IMR-90 (cell line): ENCODE results near the gene IST1.

Source experiments
- BHLHE40 ChIP-seq: fragments of 150-350 bp; IDR thresholded peaks from 2 replicates; pipeline ENCODE4 v1.6.1; 2016; ENCODE audit warnings: mild to moderate bottlenecking, low read depth, low read length
- CEBPB ChIP-seq: IDR thresholded peaks from 2 replicates; pipeline ENCODE4 v1.6.1; 2012; ENCODE audit warnings: low read depth, low read length, improper control_type of control experiment
- CTCF ChIP-seq: conservative IDR thresholded peaks from 2 replicates; pipeline ENCODE4 v1.5.1; 2012; ENCODE audit warnings: mild to moderate bottlenecking, low read depth, low read length, improper control_type of control experiment
- FOS ChIP-seq: fragments of 150-350 bp; IDR thresholded peaks from 2 replicates; pipeline ENCODE4 v1.6.1; 2016; ENCODE audit warnings: low read depth, low read length
- MAFK ChIP-seq: IDR thresholded peaks from 2 replicates; pipeline ENCODE4 v1.6.1; 2012; ENCODE audit warnings: low read depth, low read length, improper control_type of control experiment
- MAZ ChIP-seq: IDR thresholded peaks from 2 replicates; pipeline ENCODE4 v1.6.1; 2012; ENCODE audit warnings: low read depth, mild to moderate bottlenecking, low read length, improper control_type of control experiment, moderate library complexity, borderline replicate concordance
- MXI1 ChIP-seq: IDR thresholded peaks from 2 replicates; pipeline ENCODE4 v1.6.1; 2012; ENCODE audit warnings: low read depth, mild to moderate bottlenecking, low read length, moderate library complexity, borderline replicate concordance
- NFE2L2 ChIP-seq: fragments of 150-350 bp; IDR thresholded peaks from 2 replicates; pipeline ENCODE4 v1.6.1; 2016; ENCODE audit warnings: low read depth, mild to moderate bottlenecking, low read length
- POLR2A ChIP-seq: IDR thresholded peaks from 2 replicates; pipeline ENCODE4 v1.6.1; 2012; ENCODE audit warnings: mild to moderate bottlenecking, low read depth, low read length
- RAD21 ChIP-seq: IDR thresholded peaks from 2 replicates; pipeline ENCODE4 v1.6.1; 2012; ENCODE audit warnings: low read length, improper control_type of control experiment
- RCOR1 ChIP-seq: IDR thresholded peaks from 2 replicates; pipeline ENCODE4 v1.6.1; 2012; ENCODE audit warnings: mild to moderate bottlenecking, low read length, improper control_type of control experiment; ENCODE audit not compliant: insufficient replicate concordance
- RFX5 ChIP-seq: IDR thresholded peaks from 2 replicates; pipeline ENCODE4 v1.8.0; 2012; ENCODE audit warnings: low read depth, mild to moderate bottlenecking, low read length, moderate library complexity
- SMC3 ChIP-seq: fragments of 150-350 bp; IDR thresholded peaks from 2 replicates; pipeline ENCODE4 v1.6.1; 2016; ENCODE audit warnings: low read depth, mild to moderate bottlenecking, antibody characterized with exemption, low read length, moderate library complexity
- USF2 ChIP-seq: fragments of 150-350 bp; IDR thresholded peaks from 2 replicates; pipeline ENCODE4 v1.6.1; 2017; ENCODE audit warnings: mild to moderate bottlenecking, antibody characterized with exemption, low read length, low read depth

DNA sequence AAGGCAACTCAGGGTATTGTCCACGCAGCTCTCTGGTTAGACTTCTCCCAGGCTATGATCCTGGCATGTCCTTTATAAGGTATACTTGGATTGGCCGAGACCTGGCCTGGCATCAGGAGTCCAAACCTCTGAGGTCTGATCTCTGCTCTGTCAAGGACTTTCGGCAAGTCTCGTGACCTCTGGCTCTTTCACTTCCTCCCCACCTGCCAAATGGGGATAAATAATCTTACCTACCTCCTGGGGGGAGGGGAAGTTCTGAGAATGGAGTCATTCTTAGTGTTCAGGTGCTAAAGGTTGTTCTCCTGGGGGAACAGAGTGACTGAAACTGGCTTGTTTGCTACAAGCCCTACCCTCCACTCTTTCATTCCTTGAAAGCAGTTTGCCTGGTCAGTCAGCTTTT lies 41.9 kb upstream of the IST1 start:
- TF ChIP-seq CTCF (no peak), POLR2A (no peak), RAD21 (no peak), RFX5 (no peak), MXI1 (no peak), MAFK (no peak), USF2 (no peak), BHLHE40 (no peak), MAZ (no peak), CEBPB (no peak), NFE2L2 (no peak), RCOR1 (no peak), SMC3 (no peak), FOS (no peak)
